Measurements from ENCODE around the gene FAM180A. TPM values are rescaled to one million over a fixed set of nuclear protein-coding genes. Genes with fewer than 3 reads are reported as not detected.

FAM180A gene
- polyA plus RNA-seq, 1 of the 3 experiments (the other 2 are of a cell fraction): 0.08 TPM

- Histone ChIP-seq H4K20me1 (ENCODE audit: insufficient read depth) (no peaks in the 10 kb centered on the region; the same call in 1 of the 2 replicates), H3F3A (replicated peaks; ENCODE audit: insufficient read depth) (peaks cover 23% of the 10 kb centered on the region), H3K36me3 (replicated peaks in 1 of 2; ENCODE audit: control insufficient read depth in 1 of 2, insufficient read depth in 2 of 2, low read length in 1 of 2) (peaks cover 5 to 22% of the 10 kb centered on the region in 2 experiments), H3K27me3 (ENCODE audit: insufficient read depth) (no peaks in the 10 kb centered on the region), H2AFZ (ENCODE audit: low read depth) (no peak overlapping the region), H3K9ac (peak overlapping the region; percentile 16; the same call in 1 of the 2 replicates), H3K4me3 (ENCODE audit: low read depth in 2 of 2, low read length in 1 of 2) (0 out of 4 replicates have a peak overlapping the region, but pooled peaks of 1 of the 2 experiments have one; percentile 1), H3K4me1 (ENCODE audit: control insufficient read depth in 1 of 2, insufficient read depth in 2 of 2, low read depth in 1 of 2, low read length in 1 of 2) (peaks cover 41 to 44% of the 10 kb centered on the region in 2 experiments), H3K9me3 (no peaks in the 10 kb centered on the region), H3K27ac (ENCODE audit: low read depth in 2 of 2, low read length in 1 of 2) (peak overlapping the region; percentile 39 to 59), H3K4me2 (peak overlapping the region; percentile 56), H3K79me2 (ENCODE audit: insufficient read depth) (peaks cover 98% of the 10 kb centered on the region), H3K9me2 (no peaks in the 10 kb centered on the region)
- 93% methylated on average over 3 of the region's 3 CpGs for WGBS (ENCODE audit: low lambda C conversion rate)
- TF ChIP-seq EZH2phosphoT487 (IDR thresholded peaks at IDR 0.05; ENCODE audit: borderline replicate concordance, low read depth) (no peak), GATA2 (CRISPR knock-in tag; IDR thresholded peaks at IDR 0.05) (no peak), FOXM1 (IDR thresholded peaks at IDR 0.05; ENCODE audit: low read depth) (no peak), POLR2AphosphoS5 (IDR thresholded peaks at IDR 0.05; ENCODE audit: low read depth, low read length) (no peak), IRF3 (IDR thresholded peaks at IDR 0.05; ENCODE audit: low read depth, low read length) (no peak), TEAD4 (IDR thresholded peaks at IDR 0.05; ENCODE audit: borderline replicate concordance, insufficient read depth) (no peak), TAF1 (IDR thresholded peaks at IDR 0.05; ENCODE audit: borderline replicate concordance, low read depth, low read length) (no peak), MXI1 (IDR thresholded peaks at IDR 0.05; ENCODE audit: low read depth, low read length) (no peak), FOXJ3 (CRISPR knock-in tag; IDR thresholded peaks at IDR 0.05) (no peak), CTCF (IDR thresholded peaks at IDR 0.05) (no peak), EP300 (IDR thresholded peaks at IDR 0.05; ENCODE audit: borderline replicate concordance in 1 of 2, low read depth in 1 of 2, low read length in 1 of 2) (no peak), NFIC (IDR thresholded peaks at IDR 0.05; ENCODE audit: borderline replicate concordance) (no peak), FOSL2 (IDR thresholded peaks at IDR 0.05; ENCODE audit: borderline replicate concordance, low read depth) (no peak), TCF12 (IDR thresholded peaks at IDR 0.05) (no peak), ELF1 (IDR thresholded peaks at IDR 0.05) (no peak), RFX5 (IDR thresholded peaks at IDR 0.05; ENCODE audit: low read length) (no peak), SIN3A (IDR thresholded peaks at IDR 0.05; ENCODE audit: borderline replicate concordance, low read depth, low read length) (no peak), PBX3 (IDR thresholded peaks at IDR 0.05) (no peak), RXRA (IDR thresholded peaks at IDR 0.05; ENCODE audit: borderline replicate concordance, low read depth) (no peak)
- POLR2A ChIA-PET: interaction anchor here (1.1 kb wide), 1 partner anchor 373 kb away, joined by 3 read pairs; no protein-coding TSS in a partner anchor
- no peak for DNase-seq
- CTCF ChIA-PET: interaction anchor here (0.6 to 2.3 kb wide), 4 partner anchors 7 to 54 kb away, joined by 3 to 15 read pairs (median 4); no protein-coding TSS in a partner anchor
Measured at GRCh38 chr7:135683609-135684008, 65.0 kb downstream of the FAM180A start.
